DMS53 treated with DMSO at 0.1 percent for 48 hours (cell line): ENCODE results near the gene FAM222B.
"Not testable (repeated sequence)": the region's sequence is repeated elsewhere in the genome, so short reads cannot be mapped to it uniquely, and the experiment has no call there.

ENCODE experiments used
- DNase-seq: peaks from one replicate; lab custom pipeline; 2025; ENCODE audit not compliant: unreplicated experiment; lab: John Stamatoyannopoulos, UW

FAM222B gene, protein sequence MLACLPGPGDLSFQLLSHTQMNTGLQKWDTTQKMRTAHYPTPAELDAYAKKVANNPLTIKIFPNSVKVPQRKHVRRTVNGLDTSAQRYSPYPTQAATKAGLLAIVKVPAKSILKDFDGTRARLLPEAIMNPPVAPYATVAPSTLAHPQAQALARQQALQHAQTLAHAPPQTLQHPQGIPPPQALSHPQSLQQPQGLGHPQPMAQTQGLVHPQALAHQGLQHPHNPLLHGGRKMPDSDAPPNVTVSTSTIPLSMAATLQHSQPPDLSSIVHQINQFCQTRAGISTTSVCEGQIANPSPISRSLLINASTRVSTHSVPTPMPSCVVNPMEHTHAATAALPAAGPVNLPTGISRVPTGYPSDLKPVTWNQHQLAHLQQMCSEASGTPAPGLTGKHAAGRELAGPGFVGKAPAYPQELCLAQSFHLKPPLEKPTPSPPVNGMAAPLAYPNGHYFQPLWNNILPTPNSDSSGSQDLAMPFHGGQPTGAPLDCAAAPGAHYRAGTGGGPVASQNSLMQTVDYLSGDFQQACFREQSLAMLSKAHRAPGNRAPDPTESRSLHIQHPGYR

DNA sequence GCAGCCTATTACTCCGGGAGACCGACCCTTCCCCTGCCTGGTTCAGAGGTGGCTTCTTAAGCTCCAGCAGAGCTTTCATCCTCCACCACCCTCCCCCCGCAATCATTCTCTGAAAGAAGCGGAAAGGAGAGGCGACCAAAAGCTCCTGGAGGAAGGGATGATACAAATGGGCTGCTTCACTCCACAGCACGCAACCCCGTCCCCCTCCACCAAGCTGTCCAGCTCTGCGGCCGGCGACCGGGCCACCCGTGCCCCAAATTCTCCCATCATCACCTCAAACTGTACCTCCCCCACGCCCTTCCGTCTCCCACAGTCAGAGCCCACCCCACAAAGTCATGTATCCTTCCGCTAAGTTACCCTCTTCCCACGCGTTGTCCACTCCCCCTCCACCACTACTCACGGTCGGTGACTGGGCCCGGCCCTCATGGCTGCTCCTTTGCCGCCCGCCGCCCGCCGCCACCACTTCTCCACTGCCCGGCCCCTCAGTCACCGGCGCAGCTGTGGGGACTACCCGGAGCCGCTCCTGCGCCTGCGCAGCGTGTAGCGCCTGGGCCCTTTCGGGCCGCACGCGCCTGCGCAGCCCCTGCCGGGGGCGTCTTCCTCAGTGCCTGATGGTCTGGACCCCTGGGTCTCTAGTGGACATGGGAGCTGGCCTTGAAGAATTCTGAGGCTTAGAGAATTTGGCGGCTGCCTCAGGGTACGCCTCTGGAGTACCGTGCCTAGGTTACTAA, at the start of gene FAM222B:
Gene FAM222B, minus strand, starts transcription at position 509 of the 731 bp plus-strand sequence. CDS start 76,123 bp downstream, outside the sequence.
- DNase-seq, result peak; percentile 35

DNA sequence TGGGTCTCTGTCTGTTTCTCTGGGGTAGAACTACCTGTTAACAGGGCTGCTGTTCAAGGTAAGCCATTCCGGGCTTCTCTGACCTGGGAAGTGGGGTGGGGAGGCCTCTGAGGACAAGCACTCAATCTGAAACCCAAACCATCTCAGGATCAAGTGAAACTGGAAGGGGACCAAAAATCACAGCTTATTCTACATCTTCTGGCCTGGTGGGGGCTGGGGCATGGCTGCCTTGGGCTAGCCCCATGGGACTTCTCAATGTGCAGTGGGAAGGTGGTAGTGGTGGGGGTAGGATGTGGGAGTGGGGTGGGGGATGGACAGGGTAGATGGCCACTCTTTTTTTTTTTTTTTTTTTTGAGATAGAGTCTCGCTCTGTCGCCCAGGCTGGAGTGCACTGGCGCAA, 49.4 kb upstream of the FAM222B start:
- DNase-seq, result no peak

DNA sequence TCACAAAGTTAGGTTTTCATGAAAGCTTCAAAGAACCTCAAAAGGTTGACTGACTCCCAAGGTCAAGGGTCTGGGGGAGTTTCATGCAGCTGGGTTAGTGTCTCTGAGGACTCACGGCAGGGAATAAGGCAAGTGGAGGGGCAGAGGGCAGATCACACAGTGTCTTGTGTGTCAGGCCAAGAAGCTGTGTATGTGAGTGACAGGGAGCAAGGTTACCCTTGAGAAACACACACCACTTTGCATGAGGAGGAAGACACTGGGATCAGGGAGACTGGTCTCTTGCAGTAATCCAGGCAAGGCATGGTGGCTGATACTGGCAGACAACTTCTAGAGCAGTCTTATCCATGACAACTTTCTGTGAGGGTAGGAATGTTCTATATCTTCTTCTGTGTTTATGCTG, 48.6 kb upstream of the FAM222B start:
- DNase-seq, result no peak

DNA sequence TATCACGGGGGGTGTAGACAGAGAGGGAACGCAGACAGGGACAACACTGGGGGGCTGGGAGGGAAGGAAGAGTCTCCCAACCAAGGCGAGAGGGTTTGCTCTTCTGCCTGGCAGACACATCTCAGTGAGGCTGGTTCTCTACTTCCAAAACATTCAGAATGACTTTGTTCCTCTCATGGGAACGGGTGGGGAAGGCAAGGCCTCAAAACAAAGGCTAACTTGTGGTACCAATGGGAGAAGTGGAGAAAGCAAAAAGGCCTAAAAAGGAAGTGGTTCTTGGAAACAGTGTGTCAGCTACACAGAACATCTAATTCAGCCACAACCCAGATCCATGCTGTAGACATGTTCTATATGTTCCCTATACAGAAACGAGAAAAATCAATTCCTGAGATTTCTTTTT, 47.4 kb upstream of the FAM222B start:
- DNase-seq, result no peak

DNA sequence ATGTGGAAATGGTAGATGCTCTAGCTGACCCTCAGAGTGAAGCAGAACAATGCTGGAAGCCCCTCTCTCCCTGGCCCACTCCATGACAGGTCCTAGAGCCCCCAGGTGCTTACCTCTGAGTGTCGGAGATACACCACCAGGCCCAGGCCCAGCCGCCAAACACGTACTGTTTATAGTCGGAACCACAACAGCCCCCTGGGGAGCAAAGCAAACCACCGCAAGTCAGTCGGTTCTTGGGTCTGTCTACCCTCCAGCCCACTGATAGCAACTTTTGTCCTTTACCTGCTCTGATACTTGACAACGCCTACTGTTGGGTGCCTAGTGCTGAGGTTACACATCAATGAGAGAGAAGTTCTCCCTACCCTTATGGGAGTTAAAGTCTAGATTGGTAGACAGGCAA, 46.2 kb upstream of the FAM222B start:
- DNase-seq, result no peak

DNA sequence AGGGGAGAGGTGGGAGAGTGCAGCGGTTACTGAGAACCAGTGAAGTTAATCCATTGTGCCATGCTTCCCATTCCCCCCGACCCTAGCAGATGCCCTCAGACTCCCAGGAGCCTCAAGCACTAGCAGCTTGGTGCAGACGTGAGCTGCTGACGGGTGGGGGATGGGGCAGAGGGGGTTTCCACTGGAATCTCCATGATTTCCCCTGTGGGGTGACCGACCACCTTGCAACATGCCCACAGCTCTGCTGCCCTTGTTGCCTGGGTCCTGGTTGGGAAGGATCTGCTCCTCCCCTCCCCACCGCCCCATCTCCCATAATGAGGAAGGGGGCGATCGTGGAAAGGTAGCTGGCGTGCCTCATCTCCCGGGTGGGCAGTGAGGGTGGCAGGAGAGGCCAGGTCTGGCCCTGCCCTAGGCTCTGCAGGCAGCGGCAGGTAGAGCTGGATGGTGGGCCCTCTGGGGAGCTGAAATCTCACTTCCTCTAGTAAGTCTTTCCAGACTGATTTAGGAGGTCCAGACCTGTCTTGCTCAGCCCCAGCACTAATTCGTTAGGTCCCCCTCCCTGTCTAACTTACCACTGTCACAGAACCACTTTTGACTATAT, 45.4 kb upstream of the FAM222B start:
- no peak for DNase-seq

DNA sequence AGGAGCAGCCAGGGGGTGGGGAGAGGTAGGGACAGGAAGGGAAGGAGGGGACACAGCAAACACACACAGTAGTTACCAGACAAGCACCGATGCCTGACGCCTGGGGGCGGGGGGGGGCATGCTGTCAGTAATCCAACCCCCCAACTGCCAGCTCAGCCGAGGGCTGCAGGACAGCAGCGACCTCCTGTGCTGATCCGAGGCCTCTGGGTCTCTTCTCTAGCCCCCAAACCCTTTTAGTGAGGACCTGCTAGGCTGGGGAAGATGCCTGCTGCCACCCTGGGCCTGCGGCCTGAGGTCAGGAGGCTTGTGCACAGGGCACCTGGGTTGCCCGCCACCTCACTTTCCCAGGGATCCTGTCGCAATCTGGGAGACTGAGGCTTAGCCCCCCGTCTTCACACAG, 43.4 kb upstream of the FAM222B start:
- no peak for DNase-seq

DNA sequence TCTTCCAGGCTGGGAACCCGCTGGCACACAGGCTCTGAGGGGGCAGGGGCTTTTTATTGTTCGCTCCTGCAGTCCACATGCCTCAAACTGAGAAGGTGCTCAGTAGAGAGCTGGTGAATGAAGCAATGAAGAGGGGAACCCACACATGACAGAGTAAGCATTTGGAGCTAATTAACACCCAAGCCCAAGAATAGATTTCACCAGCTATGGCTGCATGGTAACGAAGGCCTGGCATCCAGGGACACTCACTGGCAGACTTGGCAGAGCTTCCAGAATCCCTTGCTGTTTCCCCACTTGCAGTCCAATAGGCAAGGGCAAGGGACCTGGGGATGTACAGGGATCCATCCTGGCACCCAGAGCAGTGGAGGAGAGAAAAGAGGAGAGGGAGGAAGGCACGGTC, 42.8 kb upstream of the FAM222B start:
- DNase-seq, result no peak

DNA sequence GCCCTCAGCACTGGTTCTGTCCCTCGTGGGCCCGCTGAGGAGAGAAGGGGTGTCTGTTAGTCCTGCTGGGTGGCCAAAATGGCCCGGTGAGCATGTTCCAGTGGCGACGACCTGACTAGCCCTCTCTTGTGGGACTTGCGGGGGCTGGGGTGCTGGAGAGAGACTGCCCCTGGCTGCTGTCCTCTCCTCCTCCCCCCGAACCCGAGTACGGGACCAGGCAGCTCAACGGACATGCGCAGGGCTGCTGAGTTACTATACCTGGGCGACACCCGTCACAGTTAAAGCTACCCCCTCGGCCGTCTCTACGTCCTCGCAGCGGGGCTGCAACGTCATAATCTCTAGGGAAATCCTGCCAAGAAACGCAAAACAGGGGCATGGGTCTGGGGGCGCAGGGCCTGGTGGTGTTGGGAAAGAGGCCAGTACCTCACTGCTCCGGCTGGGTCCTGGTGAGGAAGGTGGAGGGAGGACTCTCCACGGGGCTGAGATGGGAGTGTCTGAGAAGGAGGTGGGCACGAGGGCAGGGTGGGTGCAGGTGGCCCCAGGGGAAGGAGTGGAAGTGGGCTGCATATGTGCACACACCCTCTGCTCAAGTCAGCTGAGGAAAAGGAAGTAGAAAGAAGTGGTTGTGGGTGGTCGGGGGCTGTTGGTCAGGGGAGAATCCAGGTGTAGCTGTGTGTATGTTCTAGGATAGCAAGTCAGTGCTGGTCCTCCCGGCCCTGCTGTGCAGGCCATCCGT, 41.5 kb upstream of the FAM222B start:
- no peak for DNase-seq

DNA sequence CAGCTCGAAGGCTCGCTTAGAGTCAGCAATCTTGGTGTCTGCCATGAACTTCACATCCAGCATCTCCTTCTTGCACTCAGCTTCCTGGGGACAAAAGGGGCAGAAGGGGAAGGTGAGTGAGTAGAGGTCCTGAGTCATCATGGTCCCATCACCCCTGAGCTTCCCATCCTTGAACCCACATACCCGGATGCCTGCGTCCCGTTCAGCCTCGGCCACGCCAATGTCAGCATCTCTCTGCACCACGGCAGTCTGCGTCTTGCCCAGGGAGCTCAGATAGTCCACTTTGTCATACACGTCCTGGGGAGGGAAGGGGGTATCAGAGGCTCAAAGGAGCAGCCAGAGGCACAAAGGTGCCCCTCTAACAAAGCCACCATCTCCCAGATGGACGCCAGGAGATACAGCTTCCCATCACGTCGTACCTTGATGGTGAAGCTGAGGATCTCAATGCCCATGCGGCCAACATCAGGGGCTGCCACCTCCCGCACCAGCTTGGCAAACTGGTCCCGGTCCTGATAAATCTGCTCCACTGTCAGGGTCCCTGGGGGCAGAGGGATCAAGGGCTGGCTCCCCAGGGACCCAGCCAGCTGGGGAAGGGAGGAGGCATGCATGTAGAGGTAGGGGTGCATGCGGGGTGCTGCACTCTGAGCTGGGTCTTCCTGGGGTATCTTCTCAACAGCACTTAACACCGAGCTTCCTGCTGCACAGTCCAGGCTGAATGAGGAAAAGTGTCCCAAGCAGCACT, 39.7 kb upstream of the FAM222B start:
- no peak for DNase-seq

DNA sequence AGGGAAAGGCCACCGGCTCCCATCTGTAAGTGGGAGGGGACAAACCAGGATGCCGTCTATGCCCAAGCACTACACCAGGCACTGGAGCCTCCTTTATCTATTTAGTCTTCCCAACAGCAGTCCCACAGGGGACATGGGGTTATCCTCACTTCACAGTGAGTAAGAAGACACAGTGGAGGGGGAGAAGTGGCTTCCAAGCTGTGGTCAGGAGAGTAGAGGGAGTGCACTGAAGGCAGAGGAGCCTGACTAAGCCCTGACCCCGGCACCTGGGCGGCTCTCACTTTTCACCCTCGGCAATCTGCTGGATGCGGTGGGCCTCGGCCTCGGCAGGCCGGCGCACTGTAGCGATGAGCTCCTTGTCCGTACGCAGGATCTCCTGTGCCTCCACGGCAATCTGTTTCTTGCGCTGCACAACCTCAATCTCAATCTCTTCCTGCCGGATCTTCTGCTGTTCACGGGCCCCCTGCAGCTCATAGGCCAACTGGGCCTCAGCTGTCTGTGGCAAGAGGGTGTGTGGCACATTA, 39.0 kb upstream of the FAM222B start:
- DNase-seq, result no peak

DNA sequence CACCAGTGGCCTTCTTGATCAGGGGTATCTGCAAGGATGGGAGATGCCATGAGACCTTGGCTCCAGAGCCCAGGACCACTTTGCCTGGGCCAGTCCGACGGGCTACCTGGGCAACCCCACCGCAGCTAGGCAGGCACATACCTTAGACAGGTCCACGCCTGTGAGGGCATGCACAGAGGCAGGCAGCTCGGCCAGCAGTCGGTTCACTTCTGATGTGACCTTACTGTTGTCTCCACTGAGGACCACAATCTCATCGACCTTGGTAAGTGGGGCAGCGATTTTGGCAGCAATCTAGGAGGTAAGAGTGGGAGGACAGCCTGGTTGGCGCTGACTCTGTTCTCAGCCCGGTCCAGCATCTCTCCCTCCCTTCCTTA, 38.0 kb upstream of the FAM222B start:
- no peak for DNase-seq

DNA sequence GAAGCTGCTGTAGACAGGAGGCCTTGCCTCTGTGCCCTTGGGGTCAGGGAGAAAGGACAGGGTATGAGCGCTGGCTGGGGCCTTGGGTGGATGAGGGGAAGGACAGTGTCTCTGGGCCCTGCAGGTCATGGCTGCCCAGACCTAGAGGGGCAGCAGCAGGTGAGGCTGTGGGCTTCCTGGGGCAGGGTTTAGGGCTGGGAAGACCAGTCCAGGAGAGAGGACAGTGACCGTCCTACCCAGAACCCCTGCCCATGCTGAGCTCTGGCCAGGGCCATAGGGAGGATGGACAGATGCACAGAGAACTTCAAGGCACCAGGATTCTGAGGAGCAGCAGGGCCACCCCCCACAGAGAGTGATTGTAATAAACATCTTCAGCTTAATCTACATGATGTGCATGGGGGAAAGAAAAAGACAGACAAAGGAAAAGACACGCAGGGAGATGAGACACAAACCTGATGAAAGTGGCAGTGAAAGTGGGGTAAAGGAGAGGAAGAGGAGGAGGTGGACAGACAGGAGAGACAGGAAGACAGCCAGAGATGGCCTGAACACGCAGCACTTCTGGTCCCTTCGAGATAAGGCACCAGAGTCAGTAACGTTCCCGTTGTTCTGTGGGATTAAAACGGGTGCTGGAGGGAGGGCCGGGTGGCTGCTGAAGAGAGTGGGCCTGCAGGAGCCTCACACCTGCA, 37.4 kb upstream of the FAM222B start:
- no peak for DNase-seq

DNA sequence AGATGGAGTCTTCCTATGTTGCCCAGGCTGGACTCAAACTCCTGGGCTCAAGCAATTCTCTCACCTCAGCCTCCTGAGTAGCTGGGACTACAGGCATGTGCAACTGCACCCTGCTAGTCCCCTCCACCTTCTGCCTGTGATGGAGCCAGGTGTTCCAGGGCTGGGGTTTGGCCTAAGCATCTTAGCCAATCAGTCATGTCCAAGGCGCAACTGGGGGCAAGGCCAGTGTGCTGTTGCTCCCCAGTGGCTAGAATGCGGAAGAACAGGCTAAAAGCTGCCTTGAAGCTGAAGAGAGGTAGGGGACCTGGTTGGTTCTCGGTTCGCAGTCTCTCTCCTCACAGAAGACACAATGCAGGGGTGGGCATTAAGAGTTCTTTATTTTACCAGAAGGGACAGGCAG, 36.4 kb upstream of the FAM222B start:
- peak; percentile 3 for DNase-seq

DNA sequence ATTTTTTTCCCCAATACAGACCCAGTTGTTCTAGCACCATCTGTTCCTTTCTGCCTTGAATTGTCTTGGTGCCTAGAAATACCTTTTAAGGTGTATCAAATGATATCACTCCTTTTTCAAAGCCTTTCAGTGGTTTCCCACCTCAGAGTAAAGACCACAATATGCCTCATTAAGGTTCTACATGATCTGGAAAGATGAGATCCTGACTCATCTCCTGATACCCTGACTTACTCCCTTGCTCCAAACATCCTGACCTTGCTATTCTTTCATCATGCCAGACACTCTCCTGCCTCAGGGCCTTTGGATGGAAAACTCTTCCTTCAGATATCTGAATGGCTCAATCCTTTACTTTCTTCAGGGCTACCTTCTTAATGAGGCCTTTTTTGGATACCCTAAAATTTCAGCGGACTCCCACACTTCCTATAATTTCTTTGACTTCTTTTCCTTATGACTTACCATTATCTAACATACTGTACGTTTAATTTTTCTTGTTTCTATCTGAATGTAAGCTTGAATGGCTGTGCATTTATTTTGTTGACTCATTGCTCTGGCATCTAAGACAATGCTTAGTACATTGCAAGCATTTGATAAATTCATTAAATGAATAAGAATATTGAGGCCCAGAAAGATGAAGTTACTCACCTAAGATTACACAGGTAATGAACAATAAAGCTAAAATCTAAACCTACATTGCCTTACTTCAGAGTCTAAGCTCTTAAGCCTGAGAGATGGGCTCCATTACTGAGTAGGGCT, 35.7 kb upstream of the FAM222B start:
- no peak for DNase-seq

DNA sequence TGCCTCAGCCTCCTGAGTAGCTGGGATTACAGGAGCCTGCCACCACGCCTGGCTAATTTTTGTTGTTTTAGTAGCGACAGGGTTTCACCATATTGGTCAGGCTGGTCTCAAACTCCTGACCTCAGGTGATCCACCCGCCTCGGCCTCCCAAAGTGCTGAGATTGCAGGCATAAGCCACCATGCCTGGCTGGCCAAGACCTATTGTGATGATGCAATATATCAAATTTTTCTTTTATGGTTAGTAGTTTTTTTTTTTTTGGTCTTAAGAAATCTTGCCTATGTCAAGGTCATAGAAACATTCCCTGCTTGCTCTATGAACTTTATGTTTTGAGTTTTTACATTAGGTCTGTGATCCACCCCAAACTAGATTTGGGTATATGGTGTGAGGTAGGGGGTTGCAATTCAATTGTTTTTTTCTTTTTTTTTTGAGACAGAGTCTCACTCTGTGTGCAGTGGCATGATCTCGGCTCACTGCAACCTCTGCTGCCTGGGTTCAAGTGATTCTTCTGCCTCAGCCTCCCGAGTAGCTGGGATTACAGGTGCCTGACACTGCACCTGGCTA, 34.6 kb upstream of the FAM222B start:
- DNase-seq, result not testable (repeated sequence)

DNA sequence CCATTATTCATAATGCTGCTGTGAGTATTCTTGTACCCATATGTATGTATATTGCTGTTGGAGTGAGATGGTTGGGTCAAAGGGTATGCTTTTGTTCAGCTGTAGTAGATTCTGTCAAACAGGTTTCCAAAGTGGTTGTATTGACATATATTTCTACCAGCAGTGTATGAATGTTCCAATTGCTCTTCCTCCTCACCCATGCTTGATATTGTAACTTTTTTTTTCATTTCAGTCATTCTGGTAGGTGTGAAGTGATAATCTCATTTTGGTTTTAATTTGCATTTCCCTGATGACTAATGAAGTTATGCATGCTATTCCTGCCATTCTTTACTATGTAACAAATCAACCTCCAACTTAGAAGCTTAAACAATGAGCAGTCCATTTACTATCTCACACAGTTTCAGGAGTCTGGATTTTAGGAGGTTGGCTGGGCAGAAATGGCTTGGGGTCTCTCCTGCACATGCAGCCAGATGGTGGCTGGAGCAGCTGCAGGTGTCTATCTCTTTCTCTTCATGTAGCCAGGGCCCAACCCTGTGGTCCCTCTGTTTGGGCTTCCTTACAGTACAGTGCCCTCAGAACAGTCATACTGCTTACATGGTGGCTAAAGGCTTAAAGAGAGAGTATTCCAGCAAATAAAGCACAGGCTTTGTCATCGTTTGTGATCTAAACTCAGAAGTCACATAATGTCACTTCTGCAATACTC, 33.4 kb upstream of the FAM222B start:
- DNase-seq, result no peak

DNA sequence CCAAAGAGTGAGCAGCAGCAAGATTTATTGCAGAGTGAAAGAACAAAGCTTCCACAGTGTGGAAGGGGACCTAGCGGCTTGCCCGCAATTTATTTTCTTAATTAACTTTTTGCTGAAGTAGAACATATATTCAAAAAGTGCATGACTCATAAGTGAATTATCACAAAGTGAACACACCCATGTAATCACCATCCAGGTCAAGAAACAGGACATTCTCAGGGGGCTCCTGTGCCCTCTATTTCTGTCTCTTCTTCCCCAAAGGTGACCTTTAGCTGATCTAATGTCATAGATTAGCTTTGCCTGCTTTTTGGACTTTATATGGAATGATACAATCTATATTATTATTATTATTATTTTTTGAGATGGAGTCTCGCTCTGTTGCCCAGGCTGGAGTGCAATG, 32.2 kb upstream of the FAM222B start:
- no peak for DNase-seq
